ENCODE data around the gene CTSH. TPM values are rescaled to one million over a fixed set of nuclear protein-coding genes. Genes with fewer than 3 reads are reported as not detected.

CTSH gene
- total and polyA plus RNA-seq, 2 of the 13 experiments (the other 11 are each of a cell fraction or from before 2014, with no cell fraction given): 265 to 653 TPM

DNA sequence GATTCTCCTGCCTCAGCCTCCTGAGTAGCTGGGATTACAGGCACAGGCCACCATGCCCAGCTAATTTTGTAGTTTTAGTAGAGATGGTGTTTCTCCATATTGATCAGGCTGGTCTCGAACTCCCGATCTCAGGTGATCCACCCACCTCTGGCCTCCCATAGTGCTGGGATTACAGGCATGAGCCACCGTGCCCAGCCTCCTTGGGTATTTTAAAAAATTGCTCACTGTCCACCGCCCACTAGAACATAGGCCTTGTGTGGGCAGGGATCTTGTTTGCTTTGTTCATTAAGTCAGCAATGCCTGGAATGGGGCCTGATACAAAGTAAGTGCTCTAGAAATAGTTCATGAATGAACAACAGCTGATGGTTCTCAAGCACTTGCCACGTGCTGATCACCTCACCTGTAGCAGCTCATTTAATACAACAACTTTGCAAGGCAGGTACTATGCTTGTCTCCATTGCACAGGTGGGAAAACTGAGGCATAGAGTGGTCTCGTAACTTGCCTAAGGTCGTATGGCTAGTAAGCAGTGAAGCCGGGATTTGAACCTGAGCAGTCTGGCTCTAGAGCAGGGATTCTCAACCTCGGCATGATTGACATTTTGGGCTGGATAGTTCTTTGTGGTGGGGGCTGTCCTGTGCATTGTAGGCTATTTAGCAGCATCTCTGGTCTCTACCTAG lies 12.7 kb upstream of the CTSH start:
- H3K9me3 ChIP-seq (ENCODE audit: low read length): no peaks in the 10 kb centered on the region
- no peaks in the 10 kb centered on the region for H4K20me1 ChIP-seq (ENCODE audit: insufficient read depth, low read length)
- DNase-seq (ENCODE audit: low spot score) (no peak), ATAC-seq (no peak), FAIRE-seq (no peak)
- 53% methylated on average over 9 of the region's 9 CpGs for whole genome bisulfite sequencing (ENCODE audit: low lambda C conversion rate)
- intact Hi-C loops (cut with micrococcal nuclease; ENCODE audit: unreplicated experiment) (no loop called here), in situ Hi-C loops (cut with HindIII; ENCODE audit: extremely low pct_ligation_motif_present, low pct_unique_long_range_greater_than_20kb) (no loop called here)
- H3K27me3 ChIP-seq (ENCODE audit: control insufficient read depth in 1 of 2, insufficient read depth in 2 of 2, low read length in 2 of 2): no peaks in the 10 kb centered on the region; a peak in 1 of 5 replicates
- H3K4me1 ChIP-seq (ENCODE audit: insufficient read depth, low read length): peaks cover 18% of the 10 kb centered on the region
- H3K4me2 ChIP-seq (ENCODE audit: low read depth, low read length): no peak overlapping the region
- no TSS peak for BruUV-seq (replicated peaks)
- CTCF ChIA-PET (ENCODE audit: low intra/inter-chr PET ratio, low total read pairs): no interaction called here
- POLR2A ChIA-PET: no interaction called here
- H3K9ac ChIP-seq (ENCODE audit: insufficient read depth, low read depth, low read length): no peak overlapping the region
- peak; percentile 73 for TF ChIP-seq ZNF629 (CRISPR knock-in tag; conservative IDR thresholded peaks at IDR 0.05)
- no peak for TF ChIP-seq TSC22D2 (CRISPR knock-in tag; IDR thresholded peaks at IDR 0.05; ENCODE audit: borderline replicate concordance)
- no peak overlapping the region for H3K27ac ChIP-seq (ENCODE audit: extremely low read length, insufficient read depth, low read length)
- no peak overlapping the region for H3K4me3 ChIP-seq (replicated peaks in 1 of 3; ENCODE audit: insufficient read depth in 1 of 3, low read depth in 2 of 3, low read length in 3 of 3)
- no peak overlapping the region for H2AFZ ChIP-seq (ENCODE audit: low read length)
- H3K79me2 ChIP-seq (ENCODE audit: insufficient read depth, low read length): no peaks in the 10 kb centered on the region
- no peaks in the 10 kb centered on the region for H3K36me3 ChIP-seq (replicated peaks in 1 of 2; ENCODE audit: control insufficient read depth in 1 of 2, insufficient read depth in 2 of 2, low read length in 2 of 2)

DNA sequence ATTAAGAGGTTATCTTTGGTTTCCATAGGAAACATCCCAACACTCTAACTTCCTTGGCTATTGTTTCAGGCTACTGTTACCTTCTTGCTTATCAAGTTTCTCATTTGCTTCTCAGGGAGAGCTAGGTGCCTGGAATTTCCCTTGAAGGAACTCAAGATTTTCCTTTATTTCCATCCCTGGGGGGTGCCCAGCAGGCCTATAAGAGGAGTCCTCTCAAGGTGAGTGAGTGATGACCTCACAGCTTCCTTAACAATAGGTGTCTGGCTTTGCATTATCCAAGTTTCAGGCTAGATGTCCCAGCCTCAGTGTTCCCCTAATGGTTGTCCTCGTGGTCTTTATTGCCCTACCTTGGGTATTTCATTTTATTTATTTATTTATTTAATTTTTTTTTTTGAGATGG lies 12.1 kb upstream of the CTSH start:
- FAIRE-seq (no peak), ATAC-seq (no peak), DNase-seq (ENCODE audit: low spot score) (no peak)
- in situ Hi-C loops (cut with HindIII; ENCODE audit: extremely low pct_ligation_motif_present, low pct_unique_long_range_greater_than_20kb) (no loop called here), intact Hi-C loops (cut with micrococcal nuclease; ENCODE audit: unreplicated experiment) (no loop called here)
- no TSS peak for BruUV-seq (replicated peaks)
- H3K4me3 ChIP-seq (replicated peaks in 1 of 3; ENCODE audit: insufficient read depth in 1 of 3, low read depth in 2 of 3, low read length in 3 of 3): no peak overlapping the region
- H3K9me3 ChIP-seq (ENCODE audit: low read length): no peaks in the 10 kb centered on the region
- H3K36me3 ChIP-seq (replicated peaks in 1 of 2; ENCODE audit: control insufficient read depth in 1 of 2, insufficient read depth in 2 of 2, low read length in 2 of 2): no peaks in the 10 kb centered on the region
- H3K27ac ChIP-seq (ENCODE audit: extremely low read length, insufficient read depth, low read length): no peak overlapping the region
- no peaks in the 10 kb centered on the region for H3K79me2 ChIP-seq (ENCODE audit: insufficient read depth, low read length)
- no peaks in the 10 kb centered on the region; a peak in 1 of 5 replicates for H3K27me3 ChIP-seq (ENCODE audit: control insufficient read depth in 1 of 2, insufficient read depth in 2 of 2, low read length in 2 of 2)
- no peak overlapping the region for H3K4me2 ChIP-seq (ENCODE audit: low read depth, low read length)
- CTCF ChIA-PET (ENCODE audit: low intra/inter-chr PET ratio, low total read pairs): no interaction called here
- no peak overlapping the region for H2AFZ ChIP-seq (ENCODE audit: low read length)
- no peak overlapping the region for H3K9ac ChIP-seq (ENCODE audit: insufficient read depth, low read depth, low read length)
- H3K4me1 ChIP-seq (ENCODE audit: insufficient read depth, low read length): peaks cover 24% of the 10 kb centered on the region
- H4K20me1 ChIP-seq (ENCODE audit: insufficient read depth, low read length): no peaks in the 10 kb centered on the region
- 37% methylated on average over 1 of the region's 1 CpG for WGBS (ENCODE audit: low lambda C conversion rate)
- POLR2A ChIA-PET: no interaction called here
- TF ChIP-seq ZNF782 (CRISPR knock-in tag; IDR thresholded peaks at IDR 0.05; ENCODE audit: borderline replicate concordance) (no peak), TGIF2 (CRISPR knock-in tag; IDR thresholded peaks at IDR 0.05) (no peak), ZC3H13 (CRISPR knock-in tag; IDR thresholded peaks at IDR 0.05) (no peak), TOE1 (CRISPR knock-in tag; IDR thresholded peaks at IDR 0.05) (no peak), ZKSCAN8 (CRISPR knock-in tag; IDR thresholded peaks at IDR 0.05; ENCODE audit: borderline replicate concordance) (no peak), IKZF1 (IDR thresholded peaks at IDR 0.05) (no peak), ZNF552 (CRISPR knock-in tag; IDR thresholded peaks at IDR 0.05; ENCODE audit: borderline replicate concordance) (no peak), ZNF703 (CRISPR knock-in tag; IDR thresholded peaks at IDR 0.05; ENCODE audit: borderline replicate concordance) (no peak), ZNF614 (CRISPR knock-in tag; IDR thresholded peaks at IDR 0.05; ENCODE audit: borderline replicate concordance) (no peak)
- TF ChIP-seq, protein P1, sequence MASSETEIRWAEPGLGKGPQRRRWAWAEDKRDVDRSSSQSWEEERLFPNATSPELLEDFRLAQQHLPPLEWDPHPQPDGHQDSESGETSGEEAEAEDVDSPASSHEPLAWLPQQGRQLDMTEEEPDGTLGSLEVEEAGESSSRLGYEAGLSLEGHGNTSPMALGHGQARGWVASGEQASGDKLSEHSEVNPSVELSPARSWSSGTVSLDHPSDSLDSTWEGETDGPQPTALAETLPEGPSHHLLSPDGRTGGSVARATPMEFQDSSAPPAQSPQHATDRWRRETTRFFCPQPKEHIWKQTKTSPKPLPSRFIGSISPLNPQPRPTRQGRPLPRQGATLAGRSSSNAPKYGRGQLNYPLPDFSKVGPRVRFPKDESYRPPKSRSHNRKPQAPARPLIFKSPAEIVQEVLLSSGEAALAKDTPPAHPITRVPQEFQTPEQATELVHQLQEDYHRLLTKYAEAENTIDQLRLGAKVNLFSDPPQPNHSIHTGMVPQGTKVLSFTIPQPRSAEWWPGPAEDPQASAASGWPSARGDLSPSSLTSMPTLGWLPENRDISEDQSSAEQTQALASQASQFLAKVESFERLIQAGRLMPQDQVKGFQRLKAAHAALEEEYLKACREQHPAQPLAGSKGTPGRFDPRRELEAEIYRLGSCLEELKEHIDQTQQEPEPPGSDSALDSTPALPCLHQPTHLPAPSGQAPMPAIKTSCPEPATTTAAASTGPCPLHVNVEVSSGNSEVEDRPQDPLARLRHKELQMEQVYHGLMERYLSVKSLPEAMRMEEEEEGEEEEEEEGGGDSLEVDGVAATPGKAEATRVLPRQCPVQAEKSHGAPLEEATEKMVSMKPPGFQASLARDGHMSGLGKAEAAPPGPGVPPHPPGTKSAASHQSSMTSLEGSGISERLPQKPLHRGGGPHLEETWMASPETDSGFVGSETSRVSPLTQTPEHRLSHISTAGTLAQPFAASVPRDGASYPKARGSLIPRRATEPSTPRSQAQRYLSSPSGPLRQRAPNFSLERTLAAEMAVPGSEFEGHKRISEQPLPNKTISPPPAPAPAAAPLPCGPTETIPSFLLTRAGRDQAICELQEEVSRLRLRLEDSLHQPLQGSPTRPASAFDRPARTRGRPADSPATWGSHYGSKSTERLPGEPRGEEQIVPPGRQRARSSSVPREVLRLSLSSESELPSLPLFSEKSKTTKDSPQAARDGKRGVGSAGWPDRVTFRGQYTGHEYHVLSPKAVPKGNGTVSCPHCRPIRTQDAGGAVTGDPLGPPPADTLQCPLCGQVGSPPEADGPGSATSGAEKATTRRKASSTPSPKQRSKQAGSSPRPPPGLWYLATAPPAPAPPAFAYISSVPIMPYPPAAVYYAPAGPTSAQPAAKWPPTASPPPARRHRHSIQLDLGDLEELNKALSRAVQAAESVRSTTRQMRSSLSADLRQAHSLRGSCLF (CRISPR knock-in tag; IDR thresholded peaks at IDR 0.05; ENCODE audit: borderline replicate concordance): no peak
- TF ChIP-seq, protein P2, sequence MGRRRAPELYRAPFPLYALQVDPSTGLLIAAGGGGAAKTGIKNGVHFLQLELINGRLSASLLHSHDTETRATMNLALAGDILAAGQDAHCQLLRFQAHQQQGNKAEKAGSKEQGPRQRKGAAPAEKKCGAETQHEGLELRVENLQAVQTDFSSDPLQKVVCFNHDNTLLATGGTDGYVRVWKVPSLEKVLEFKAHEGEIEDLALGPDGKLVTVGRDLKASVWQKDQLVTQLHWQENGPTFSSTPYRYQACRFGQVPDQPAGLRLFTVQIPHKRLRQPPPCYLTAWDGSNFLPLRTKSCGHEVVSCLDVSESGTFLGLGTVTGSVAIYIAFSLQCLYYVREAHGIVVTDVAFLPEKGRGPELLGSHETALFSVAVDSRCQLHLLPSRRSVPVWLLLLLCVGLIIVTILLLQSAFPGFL (CRISPR knock-in tag; IDR thresholded peaks at IDR 0.05): no peak
